HuH-7.5 (cell line): Measurements from ENCODE around the gene HMOX2.

ENCODE experiments used
- DNase-seq: peaks from one replicate; pipeline ENCODE4 v3.0.0; 2011; ENCODE audit warnings: low spot score

The HMOX2 gene

DNA sequence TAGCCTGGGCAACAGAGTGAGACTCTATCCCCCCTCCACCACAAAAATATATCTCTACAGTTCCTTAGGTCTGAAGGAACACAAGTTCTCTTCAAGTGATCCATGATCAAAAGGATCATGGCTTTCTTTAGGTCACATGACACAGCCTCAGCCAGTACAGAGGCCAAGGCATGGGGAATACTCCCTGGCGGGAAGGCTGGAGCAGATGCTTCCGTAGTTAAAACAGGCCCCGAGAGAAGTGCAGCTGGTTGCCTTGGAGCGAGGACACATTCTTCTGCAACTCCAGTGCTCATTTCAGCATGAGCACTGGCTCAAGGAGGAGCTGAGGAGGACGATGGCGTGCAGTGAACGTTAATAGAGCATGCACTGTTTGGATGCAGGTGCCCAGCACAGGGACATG lies 48.9 kb downstream of the HMOX2 start:
- no peak for DNase-seq

DNA sequence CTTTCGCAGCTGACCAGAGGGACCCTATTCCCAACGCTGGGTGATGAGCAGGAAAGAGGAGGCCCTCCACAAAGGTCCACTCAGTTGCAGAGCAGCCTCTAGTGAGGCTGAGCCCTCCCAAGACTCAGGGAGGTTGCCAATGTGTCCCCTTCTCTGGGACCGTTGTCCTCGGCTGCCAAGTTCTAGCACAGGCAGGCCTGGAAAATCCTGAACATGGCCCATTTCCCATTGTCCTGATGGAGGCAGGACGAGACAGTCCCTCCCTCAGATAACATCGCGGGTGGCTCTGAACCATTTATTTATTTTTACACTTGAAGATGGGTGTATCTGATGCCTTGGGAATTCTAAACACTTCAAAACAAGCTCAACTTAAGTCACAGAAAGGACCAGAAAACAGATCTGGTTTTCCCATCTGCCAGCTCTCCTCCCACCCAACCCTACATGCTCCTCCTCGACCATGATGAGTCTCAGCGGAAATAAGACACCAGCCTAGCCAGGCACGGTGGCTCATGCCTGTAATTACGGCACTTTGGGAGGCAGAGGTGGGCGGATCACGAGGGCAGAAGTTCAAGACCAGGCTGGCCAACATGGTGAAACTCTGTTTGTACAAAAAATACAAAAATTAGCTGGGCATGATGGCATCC lies 49.6 kb downstream of the HMOX2 start:
- no peak for DNase-seq

DNA sequence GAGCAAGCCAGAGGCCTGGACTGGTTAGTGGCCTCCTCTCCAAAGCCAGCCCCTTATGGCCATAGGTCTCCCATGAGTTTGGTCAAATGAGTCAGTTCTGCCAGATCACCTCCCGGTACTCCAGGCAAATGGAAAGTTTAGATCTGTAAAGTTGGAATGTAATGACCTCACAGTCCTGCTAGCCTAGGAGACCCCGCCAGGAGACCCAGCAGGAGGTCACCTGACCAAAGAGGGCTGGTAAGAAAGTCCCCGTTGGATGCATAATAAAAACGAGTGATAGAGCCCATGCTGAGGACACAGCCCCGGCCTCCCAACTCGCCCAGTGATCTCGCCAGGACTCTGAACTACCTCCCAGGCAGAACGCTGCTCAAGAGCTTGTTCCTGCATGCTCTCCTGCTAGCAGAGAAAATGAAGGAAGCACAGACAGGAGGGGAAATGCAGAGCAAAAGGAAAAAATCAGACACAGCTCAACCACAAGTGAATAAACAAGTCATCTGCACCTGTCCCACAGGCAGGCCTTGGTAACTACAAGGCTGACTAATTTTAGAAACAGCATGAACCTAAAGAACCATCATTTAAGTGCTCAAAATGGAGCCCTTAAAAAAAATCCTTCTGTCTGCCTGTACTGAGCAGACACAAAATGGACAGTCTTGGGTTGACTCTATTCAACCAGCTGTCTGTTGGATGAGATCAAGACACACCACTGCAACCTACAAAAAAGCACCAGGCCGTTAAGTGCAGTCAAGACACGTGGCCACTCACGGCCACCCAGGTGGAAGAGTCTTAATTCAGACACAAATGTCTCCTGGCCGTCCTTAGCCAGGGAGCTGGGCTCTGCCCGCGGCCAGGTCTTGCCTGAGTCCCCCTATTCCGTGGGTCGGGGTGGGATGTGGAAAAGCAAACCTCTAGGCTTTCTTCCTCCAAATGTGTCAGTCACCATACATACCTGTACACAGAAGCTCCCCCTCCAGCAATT lies 53.2 kb downstream of the HMOX2 start:
- DNase-seq, result no peak

DNA sequence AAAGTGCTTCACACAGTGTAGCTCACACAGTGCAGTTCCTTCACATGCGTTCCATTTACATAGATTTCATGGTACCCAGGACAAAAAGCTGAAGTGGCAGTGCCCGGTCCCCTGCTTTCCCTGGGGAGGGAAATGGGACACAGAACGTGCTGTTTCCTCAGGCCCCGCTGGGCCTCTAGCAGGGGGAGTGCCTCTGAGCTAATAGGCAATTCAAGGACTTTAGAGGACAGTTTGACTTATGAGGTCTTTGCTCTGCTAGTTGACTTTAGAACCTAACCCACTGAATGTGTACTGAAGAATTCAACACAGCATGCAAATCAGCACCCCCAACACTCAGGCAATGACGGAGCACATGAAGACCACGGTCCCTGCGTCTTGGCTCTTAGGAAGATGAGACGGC lies 55.6 kb downstream of the HMOX2 start:
- DNase-seq, result no peak

DNA sequence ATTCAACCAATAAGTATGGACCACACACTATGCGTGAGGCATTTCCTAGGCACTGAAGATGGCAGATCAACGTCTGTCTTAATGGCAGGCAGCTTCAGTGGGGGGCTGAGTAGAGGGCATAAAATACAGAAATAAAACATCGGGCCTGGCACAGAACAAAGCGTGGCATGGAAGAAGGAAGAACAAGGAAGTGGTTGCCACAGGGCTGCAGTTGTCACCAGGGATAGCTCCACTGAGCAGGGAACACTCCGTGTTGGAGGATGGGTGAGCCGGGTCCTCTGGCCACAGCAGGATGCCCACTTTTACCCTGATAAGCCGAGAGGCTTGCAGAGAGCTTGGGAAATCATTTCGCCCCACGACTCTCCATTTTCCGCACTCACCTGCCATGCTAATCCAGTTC lies 56.0 kb downstream of the HMOX2 start:
- no peak for DNase-seq

DNA sequence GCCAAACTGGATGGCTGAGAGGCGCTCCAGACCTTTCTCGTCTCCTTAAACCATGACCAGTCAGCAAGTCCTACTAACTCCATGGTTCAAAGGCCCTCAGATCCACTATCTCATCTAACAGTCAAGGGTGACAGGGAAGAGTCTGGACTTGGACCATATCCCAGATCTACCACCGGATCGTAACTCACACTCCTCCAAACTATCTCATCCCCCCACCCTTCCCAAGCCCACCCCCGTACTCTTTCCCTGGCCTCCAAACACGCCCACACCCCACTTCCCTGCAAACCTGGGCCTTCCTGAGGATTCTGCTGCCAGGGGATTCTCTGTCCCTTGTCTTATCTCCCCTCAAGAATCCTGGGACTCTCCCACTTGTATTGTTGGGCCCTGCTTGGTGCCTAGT lies 57.3 kb downstream of the HMOX2 start:
- DNase-seq, result no peak

DNA sequence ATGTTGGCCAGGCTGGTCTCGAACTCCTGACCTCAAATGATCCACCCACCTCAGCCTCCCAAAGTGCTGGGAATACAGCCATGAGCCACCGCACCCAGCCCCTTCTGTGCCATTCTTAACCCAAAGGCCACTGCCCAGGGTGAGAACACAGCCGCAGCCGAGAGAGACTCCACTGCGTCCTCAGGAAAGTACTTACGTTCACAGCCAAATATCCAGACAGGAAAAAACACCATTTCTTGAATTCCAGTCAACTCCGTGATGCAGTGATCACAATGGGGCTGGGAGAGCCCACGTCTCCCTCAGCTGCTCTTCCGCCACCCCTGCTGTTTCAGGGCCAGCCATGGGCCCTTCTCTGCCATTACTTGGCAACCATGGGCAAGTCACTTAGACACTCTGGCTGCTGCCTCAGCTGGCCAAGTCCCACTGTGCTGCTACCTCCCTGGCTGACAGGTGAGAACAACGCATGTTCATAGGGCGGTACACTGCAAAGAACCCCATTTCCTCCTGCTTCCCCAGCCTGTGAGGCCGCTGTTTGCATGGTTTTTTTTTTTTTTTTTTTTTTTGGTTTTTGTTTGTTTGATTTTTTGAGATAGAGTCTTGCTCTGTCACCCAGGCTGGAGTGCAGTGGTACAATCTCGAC lies 58.1 kb downstream of the HMOX2 start:
- no peak for DNase-seq

DNA sequence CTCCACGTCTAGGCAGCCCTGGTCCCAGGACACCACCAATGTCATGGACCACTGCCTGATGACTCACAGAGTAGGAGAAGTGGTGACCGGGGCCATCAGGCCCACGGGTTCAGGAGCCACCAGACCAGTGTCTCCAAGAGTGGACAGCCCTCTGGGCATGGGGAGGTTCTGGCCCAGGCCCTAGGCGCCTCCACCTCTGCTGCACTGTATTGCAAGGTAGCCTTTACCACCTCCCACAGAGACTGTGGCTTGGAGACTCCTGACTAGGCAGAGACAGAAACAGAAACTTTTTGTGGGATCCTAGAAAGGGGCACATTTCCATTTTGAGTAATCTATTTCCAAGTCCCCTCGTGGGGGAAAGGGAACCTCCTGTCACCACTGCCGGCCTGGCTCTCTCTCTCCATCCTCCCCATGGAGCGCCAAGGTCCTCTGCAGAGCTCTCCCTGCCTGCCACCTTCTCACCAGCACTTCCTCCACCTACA lies 59.5 kb downstream of the HMOX2 start:
- no peak for DNase-seq

DNA sequence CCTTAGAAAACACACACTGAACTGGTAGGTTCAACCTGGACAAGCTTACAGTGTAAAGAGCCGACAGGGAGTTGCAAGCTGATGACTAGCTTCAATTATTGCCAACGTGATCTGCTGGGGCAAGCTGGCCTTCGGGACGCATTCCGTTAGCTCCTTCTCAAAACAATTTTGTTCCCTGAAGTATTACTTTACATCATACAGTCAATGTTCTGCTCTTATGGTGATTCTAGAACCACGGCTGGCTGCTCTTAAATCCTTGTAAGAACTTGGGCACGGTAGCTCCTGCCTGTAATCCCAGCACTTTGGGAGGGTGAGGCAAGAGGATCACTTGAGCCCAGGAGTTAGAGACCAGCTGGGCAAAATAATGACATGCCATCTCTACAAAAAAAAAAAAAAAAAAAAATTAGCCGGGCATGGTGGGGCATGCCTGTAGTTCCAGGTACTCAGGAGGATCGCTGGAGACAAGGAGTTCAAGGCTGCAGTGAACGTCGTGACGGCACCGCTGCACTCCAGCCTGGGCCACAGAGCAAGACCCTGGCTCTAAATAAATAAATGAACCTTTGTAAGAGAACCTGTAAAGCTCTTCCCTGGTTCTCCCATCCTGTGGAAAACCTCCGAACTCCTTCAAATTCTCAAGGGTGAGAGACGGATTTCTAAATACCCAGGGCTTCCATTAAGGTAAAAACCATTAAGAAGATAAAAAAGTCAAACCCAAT lies 60.4 kb downstream of the HMOX2 start:
- no peak for DNase-seq

DNA sequence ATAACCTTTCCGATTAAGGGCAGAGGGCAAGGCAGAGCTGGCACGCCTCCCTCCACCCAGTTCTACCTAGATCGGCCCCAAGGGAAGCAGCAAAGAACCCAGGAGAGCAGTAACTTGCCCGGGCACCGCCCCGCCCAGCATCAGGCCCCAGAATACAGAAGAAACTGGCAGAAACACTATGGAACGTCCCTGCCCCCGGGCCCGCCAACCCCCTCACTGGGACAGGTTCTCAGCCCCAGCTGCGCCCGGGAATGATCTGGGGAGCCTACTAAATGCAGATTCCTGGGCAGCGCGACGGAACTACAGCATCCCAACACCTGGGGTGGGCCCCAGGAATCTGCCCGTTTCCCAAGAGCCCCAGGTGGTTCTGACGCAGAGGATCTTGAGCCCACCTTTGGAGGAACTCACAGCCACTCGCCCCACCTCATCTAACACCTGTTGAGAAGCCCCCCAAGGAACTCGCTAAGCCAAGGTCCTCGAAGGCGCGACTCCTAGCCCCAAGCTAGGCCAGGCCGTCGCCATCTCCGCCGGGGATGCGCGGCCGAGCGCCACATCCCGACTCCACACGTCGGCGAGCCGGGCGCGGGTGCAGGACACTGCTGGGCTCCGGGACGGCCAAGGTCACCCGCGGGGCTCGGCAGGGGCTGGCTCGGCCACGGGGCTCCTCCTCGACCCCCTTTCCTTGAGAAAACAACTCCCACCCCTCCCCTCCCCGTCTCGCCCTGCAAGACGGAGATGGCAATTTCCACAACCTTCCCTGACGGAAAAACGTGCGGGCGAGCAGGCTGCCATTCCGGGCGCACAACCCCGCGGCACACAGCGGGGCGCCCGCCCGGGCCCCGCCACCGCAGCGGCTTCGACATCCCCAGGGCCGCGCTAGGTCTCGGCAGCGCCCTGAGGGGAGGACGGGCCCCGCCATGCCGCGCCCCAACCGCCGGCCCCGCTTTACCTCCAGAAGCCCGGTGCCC lies 61.5 kb downstream of the HMOX2 start:
- DNase-seq, result no peak

DNA sequence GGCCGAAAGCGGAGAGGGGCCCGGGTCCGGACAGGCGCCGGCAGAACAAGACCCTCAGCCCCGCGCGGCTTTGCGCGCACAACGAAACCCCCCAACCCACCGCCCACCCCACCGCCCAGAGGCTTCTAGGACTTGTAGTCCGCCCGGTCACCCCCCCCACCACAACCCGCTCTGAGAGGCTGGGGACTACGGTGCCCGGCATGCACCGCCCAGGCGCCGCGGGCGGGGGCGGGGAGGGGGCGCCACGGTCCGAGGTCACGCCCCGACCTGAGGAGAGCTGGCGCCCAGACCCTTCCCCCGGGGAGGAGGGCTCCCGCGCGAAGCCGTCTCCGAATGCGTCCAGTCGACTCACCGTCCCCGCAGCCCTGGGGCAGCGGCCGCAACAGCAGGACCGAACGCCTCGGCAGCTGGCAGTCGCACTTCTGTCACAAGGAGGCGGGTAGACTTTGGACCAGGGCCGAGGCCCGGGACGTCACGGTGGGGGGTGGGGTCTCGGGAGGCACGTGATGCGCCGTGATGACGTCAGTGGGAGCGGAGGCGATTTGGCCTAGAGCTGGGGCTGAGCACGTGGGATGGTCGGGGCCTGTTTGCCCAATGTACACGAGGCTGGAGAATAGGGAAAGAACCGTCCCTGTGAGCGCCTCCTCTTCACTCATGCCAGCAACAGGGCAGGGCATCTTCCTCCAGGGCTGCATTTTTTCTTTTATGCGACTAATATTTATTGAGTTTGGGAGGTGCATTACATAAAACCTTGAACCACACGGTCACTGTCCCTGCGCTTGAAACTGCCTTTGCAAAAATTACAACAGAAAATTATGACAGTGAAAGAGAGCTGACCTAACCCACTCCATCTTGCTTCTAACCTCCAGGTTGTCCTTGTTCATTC lies 62.4 kb downstream of the HMOX2 start, which contains the start of gene CDIP1:
Gene CDIP1 (minus strand): TSS at position 424 of the 886 bp plus-strand sequence. CDS start 24,643 bp downstream, outside the sequence.
- DNase-seq, result peak; percentile 80

DNA sequence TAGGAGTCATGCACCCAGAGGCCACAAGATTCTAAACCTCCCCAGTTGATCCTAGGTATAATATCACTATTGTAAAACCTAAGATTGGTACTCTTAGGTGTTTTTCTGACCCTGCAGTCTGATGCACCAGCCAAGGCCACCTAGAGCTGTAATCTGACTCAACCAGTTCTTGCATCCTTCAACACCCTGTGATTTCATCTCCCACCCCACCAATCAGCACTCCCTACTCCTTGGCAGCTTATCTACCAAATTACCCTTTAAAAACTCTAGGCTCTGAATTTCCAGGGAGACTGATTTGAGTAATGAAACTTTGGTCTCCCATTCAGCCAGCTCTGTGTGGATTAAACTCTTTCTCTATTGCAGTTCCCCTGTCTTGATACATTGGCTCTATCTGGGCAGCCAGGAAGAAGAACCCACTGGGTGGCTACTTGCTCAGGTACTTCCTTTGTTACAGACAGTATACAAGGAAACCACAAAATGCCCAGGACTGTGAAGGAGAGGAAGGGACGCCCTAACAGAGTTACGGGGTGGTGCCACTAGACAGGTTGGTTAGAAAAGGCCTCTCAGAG lies 63.6 kb downstream of the HMOX2 start:
- no peak for DNase-seq

DNA sequence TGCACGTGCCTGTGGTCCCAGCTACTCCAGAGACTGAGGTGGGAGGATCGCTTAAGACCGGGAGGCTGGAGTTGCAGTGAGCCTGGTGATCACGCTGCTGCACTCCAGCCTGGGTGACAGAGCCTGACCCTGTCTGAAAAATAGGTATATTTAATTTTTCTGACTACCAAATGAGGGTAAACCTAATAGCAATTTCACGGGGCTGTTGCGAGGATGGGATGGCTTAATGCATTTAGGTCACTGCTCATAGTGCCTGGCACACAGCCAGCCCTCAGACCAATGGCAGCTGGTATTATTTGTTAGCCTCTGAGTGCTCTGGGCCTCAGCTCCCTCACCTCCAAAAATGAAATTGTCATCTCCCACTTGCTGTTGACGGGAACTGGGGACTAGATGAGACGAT lies 68.3 kb downstream of the HMOX2 start:
- DNase-seq, result no peak

DNA sequence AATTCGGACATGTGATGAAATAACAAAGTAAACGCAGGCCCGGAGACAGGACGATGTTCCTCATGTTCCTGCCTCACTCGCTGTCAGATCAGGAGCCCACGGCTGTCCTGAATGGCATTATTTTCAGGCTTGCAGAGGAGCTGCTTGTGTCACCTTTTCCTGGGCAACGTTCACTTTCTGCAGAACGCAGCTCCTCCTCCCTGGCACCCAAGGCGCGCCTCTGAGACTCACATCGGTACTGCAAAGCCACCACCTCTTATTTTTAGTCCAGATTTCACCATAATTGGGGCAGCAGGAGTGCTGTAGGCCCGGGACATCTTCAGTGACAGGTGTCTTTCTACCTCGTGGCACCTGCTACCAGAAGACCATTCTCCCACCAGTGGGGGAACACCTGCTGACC lies 71.9 kb downstream of the HMOX2 start:
- no peak for DNase-seq

DNA sequence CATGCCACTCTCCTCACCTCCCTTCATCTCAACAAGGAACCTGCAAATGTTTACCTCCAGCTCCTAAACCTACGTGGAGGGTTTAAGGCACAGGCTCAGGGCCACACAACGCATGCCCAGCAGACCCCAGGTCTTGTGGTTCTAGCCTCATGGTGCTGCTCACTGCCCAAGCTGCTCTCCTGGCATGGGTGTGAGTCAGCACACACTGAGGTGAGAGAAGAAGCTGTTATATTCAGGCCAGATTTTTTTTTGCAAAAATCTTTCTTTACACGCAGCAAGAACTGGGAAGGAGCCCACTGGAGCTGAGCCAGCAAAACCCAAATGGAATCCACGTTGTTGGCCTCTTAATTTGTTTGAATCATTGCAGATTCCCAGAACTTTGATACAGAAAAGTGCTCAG lies 74.4 kb downstream of the HMOX2 start:
- no peak for DNase-seq

DNA sequence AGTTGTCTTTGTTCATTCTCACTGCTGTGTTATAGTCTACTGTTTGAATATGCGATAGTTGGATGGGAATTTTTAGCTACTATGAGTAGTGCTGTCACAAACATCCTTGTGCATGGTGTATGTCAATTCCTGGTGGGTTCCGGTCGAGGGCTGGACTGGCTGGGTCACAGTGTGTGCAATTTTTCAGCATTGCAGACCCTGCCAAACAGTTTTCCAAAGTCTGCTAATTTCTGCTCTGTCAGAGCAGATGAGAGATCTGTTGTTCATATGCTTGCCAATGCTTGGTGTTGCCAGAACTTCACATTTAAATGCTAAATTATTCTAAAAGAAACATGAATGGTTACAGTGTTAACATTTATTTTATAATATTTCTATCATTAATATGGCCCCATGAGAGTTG lies 76.3 kb downstream of the HMOX2 start:
- no peak for DNase-seq

DNA sequence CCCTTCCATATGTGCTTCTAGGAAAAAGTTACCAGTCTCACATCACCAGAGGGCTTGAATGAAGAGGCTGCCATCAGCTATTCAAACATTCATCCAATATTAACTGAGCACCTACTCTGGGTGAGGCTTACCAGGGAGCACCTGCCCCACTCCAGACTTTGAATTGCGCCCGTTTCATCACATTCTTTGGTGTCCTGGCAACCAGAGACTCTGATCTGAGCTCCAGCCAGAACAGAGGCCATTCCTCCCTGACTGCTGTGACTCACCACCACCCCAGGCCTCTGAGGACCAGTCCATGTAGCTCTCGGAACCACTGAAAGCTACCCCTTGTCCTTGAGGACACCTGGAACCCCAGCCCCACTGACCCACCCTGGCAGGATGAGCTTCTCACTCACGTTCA lies 79.9 kb downstream of the HMOX2 start, which contains the start of gene C16orf96:
Gene C16orf96 (plus strand): TSS at position 229 of the 400 bp plus-strand sequence. CDS start 150 bp downstream, at position 379.
- no peak for DNase-seq

DNA sequence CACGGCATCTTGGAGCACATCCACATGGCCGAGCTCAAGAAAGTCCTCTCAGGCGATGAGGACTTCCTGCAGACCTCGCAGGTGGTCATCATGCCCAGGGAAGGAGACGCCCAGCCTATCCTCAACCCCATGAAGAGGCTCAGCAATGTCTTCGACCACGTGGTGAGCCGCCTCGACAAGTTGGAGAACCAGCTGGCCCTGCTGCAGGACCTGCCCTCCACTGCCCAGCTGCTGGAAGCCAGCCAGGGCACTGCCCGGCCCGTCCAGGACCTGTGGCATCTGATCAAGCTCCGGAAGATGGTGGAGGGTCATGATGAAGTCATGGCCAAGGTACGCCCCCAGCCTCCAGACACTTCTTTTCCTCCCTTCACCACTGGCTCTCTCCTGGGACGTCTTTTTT lies 80.4 kb downstream of the HMOX2 start:
- no peak for DNase-seq

DNA sequence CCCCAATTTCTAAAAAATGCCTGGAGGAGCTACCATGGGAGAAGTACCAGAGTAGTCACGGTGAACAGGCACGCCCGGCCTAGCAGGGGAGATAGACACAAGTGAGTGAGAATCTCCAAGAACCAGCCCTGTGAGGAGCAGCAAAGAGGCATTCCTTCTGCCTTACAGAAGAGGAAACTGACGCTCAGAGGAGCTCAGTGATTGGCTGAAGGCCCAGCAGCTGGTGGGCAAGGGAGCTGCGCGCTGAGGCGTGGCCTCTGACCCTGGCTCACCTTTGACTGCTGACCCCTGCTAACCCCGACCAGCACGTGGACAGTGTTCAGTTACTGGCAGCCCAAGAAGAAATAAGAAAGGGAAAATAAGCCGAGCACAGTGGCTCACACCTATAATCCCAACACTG lies 81.8 kb downstream of the HMOX2 start:
- DNase-seq, result no peak
